K562 (cell line): ENCODE results near the gene MED15. TPM values are rescaled to one million over a fixed set of nuclear protein-coding genes. Genes with fewer than 3 reads are reported as not detected.

Source experiments
- ATAC-seq: fragments of 200-7000 bp; cut with Tn5 transposase; 3 replicates; pipeline ENCODE4 v1.9.1; 2020; ENCODE audit warnings: moderate library complexity
- BruUV-seq: library from RNA; stranded (reverse); fragments of 400-500 nt; replicated peaks from 2 replicates; lab custom pipeline; 2021; lab: Mats Ljungman, UMichigan
- CTCF ChIA-PET: fragments of 300-600 bp; formaldehyde crosslinking; extraction: SDS; loops from one replicate; lab custom pipeline; 2021; ENCODE audit warnings: low intra/inter-chr PET ratio; lab: Yijun Ruan, JAX
- POLR2A ChIA-PET: fragments of 300-600, 350-650 bp; sonication (Branson Sonifier 250); formaldehyde crosslinking; extraction: SDS; loops from one replicate; lab custom pipeline; 2021; ENCODE audit warnings: antibody characterized with exemption, inconsistent platforms; lab: Yijun Ruan, JAX
- DNase-seq, 4 experiments: peaks; one replicate each; pipeline versions ENCODE4 v3.0.0 to v3.0.0-alpha.2; 2011 to 2018; ENCODE audit warnings: low spot score in 3 of 4, mixed read lengths in 3 of 4; ENCODE audit errors: extremely low read depth in 1 of 4
- FAIRE-seq: peaks from 2 replicates; lab custom pipeline; 2011; peaks lifted over from hg19 to GRCh38; lab: Jason Lieb, UNC
- H2AFZ ChIP-seq: 2 replicates; pipeline ENCODE4 v1.6.0; 2011; ENCODE audit warnings: low read depth, low read length, control low read depth, inconsistent platforms
- H3K27ac ChIP-seq: fragments of 200-600 bp; 3 replicates; pipeline ENCODE4 v1.8.0; 2011; ENCODE audit warnings: low read depth, mild to moderate bottlenecking, control low read depth, inconsistent platforms, low read length, moderate library complexity, mixed read lengths; ENCODE audit errors: extremely low read depth
- H3K27me3 ChIP-seq, 2 experiments: fragments of 300-600 bp in 1 of 2; 2 replicates in 1 of 2; 3 replicates in 1 of 2; pipeline versions ENCODE4 v1.6.0 to v1.8.0; 2011; ENCODE audit warnings: inconsistent platforms in 2 of 2, low read length in 2 of 2, mild to moderate bottlenecking in 1 of 2, mixed read lengths in 1 of 2, moderate library complexity in 1 of 2; ENCODE audit not compliant: control insufficient read depth in 2 of 2, insufficient read depth in 2 of 2
- H3K36me3 ChIP-seq: fragments of 300-600 bp; 3 replicates; pipeline ENCODE4 v1.8.0; 2011; ENCODE audit warnings: mild to moderate bottlenecking, low read length, inconsistent platforms; ENCODE audit not compliant: control insufficient read depth, insufficient read depth
- H3K4me1 ChIP-seq, 2 experiments: fragments of 200-600 bp in 1 of 2; replicated peaks in 1 of 2; 2 replicates in 1 of 2; 3 replicates in 1 of 2; pipeline versions ENCODE4 v1.5.1 to v1.8.0; 2011; ENCODE audit warnings: inconsistent platforms in 2 of 2, low read length in 2 of 2, mild to moderate bottlenecking in 1 of 2, mixed read lengths in 1 of 2, moderate library complexity in 1 of 2; ENCODE audit not compliant: control insufficient read depth in 2 of 2, insufficient read depth in 2 of 2
- H3K4me2 ChIP-seq: 2 replicates; pipeline ENCODE4 v1.6.1; 2011; ENCODE audit warnings: low read length, control low read depth, inconsistent platforms, mixed read lengths; ENCODE audit not compliant: insufficient read depth
- H3K4me3 ChIP-seq: fragments of 200-600 bp; sonication (generic), shearing (Covaris generic); 2 replicates; pipeline ENCODE4 v1.5.1; 2016; ENCODE audit warnings: control low read depth, inconsistent platforms
- H3K79me2 ChIP-seq: fragments of 200-600 bp; 3 replicates; pipeline ENCODE4 v1.8.0; 2011; ENCODE audit warnings: low read length, inconsistent platforms; ENCODE audit not compliant: control insufficient read depth, insufficient read depth
- H3K9ac ChIP-seq, 2 experiments: 2 replicates each; pipeline versions ENCODE4 v1.6.0 to v1.6.1; 2011; ENCODE audit warnings: low read depth in 2 of 2, low read length in 2 of 2, control low read depth in 1 of 2, inconsistent platforms in 1 of 2, mild to moderate bottlenecking in 1 of 2, mixed read lengths in 1 of 2; ENCODE audit not compliant: insufficient read depth in 1 of 2
- H3K9me1 ChIP-seq: one replicate; pipeline ENCODE4 v1.6.0; 2011; ENCODE audit warnings: inconsistent platforms, mild to moderate bottlenecking, low read length, moderate library complexity; ENCODE audit not compliant: control insufficient read depth, insufficient read depth
- H3K9me3 ChIP-seq: replicated peaks from 2 replicates; pipeline ENCODE4 v1.5.1; 2011; ENCODE audit warnings: low read depth, low read length, inconsistent platforms; ENCODE audit not compliant: control insufficient read depth, insufficient read depth
- H4K20me1 ChIP-seq: replicated peaks from 2 replicates; pipeline ENCODE4 v1.6.1; 2011; ENCODE audit warnings: low read length, inconsistent platforms, mixed read lengths; ENCODE audit not compliant: control insufficient read depth, insufficient read depth
- EP400 ChIP-seq: fragments of 450-650 bp; IDR thresholded peaks from 2 replicates; pipeline ENCODE4 v1.6.1; 2017; ENCODE audit warnings: antibody characterized with exemption, mild to moderate bottlenecking, moderate library complexity
- FUS ChIP-seq: fragments of 200-400 bp; formaldehyde crosslinking; optimal IDR thresholded peaks from 2 replicates; pipeline ENCODE3; 2017; ENCODE audit warnings: low read depth, low read length
- HDGF ChIP-seq: fragments of 450-650 bp; IDR thresholded peaks from 2 replicates; pipeline ENCODE4 v1.6.1; 2016
- LEF1 ChIP-seq: fragments of 450-650 bp; IDR thresholded peaks from 2 replicates; pipeline ENCODE4 v1.6.1; 2016; ENCODE audit warnings: mild to moderate bottlenecking
- NCOA6 ChIP-seq: fragments of 450-650 bp; IDR thresholded peaks from 2 replicates; pipeline ENCODE4 v1.6.1; 2017; ENCODE audit warnings: mild to moderate bottlenecking
- NR4A1 ChIP-seq, 2 experiments: fragments of 250-450 bp in 1 of 2; fragments of 450-650 bp in 1 of 2; sonication (Bioruptor Pico) in 1 of 2; IDR thresholded peaks; 2 replicates each; pipeline versions ENCODE4 v1.4.0 to v1.6.1; 2016 to 2020; ENCODE audit warnings: mild to moderate bottlenecking in 2 of 2, missing compliant biosample characterization in 1 of 2, missing genetic modification characterization in 1 of 2, moderate library complexity in 1 of 2
- PHB ChIP-seq: fragments of 250-450 bp; sonication (Bioruptor Pico); IDR thresholded peaks from 2 replicates; pipeline ENCODE4 v1.5.0; 2021
- PRMT5 ChIP-seq: sonication (generic); formaldehyde crosslinking; IDR thresholded peaks from 2 replicates; pipeline ENCODE4 v1.5.0; 2020; ENCODE audit warnings: missing genetic modification reagents
- RBBP5 ChIP-seq: fragments of 200-600 bp; sonication (generic); IDR thresholded peaks from 2 replicates; pipeline ENCODE4 v1.6.1; 2012; ENCODE audit warnings: borderline replicate concordance, mild to moderate bottlenecking, low read length, control low read depth, inconsistent platforms; ENCODE audit not compliant: insufficient read depth, poor library complexity, severe bottlenecking
- RCOR1 ChIP-seq, 2 experiments: IDR thresholded peaks; 2 replicates each; pipeline ENCODE4 v1.6.1; 2012; ENCODE audit warnings: low read depth in 2 of 2, low read length in 2 of 2, borderline replicate concordance in 1 of 2, improper control_type of control experiment in 1 of 2
- SMAD3 ChIP-seq: fragments of 450-650 bp; formaldehyde crosslinking; conservative IDR thresholded peaks from 2 replicates; pipeline ENCODE4 v1.4.0; 2020; ENCODE audit warnings: mild to moderate bottlenecking
- STAT6 ChIP-seq: sonication (generic); formaldehyde crosslinking; IDR thresholded peaks from 2 replicates; pipeline ENCODE4 v1.8.1; 2023; ENCODE audit warnings: mild to moderate bottlenecking, missing genetic modification reagents
- ZNF280B ChIP-seq: fragments of 250-450 bp; sonication (Bioruptor Pico); IDR thresholded peaks from 2 replicates; pipeline ENCODE4 v1.5.1; 2021; ENCODE audit warnings: mild to moderate bottlenecking
- ZNF449 ChIP-seq: fragments of 250-450 bp; sonication (Bioruptor Pico); IDR thresholded peaks from 2 replicates; pipeline ENCODE4 v1.8.0; 2022; ENCODE audit warnings: moderate library complexity, mild to moderate bottlenecking, inconsistent platforms
- WGBS: fragments of 100-300 bp; shearing (Covaris generic); methylation state at CpG from one replicate; pipeline ENCODE4 v1.1.6; 2016; ENCODE audit warnings: low coverage, mixed read lengths; ENCODE audit not compliant: insufficient coverage; ENCODE audit errors: missing lambda C conversion rate; 5-methylcytosine and 5-hydroxymethylcytosine counted together
- in situ Hi-C: fragments of 300-500 bp; cut with MboI; formaldehyde crosslinking; loops from 4 replicates; pipeline ENCODE4 v1.15.0; 2018; ENCODE audit warnings: inconsistent platforms, mixed read lengths
- intact Hi-C: fragments of 100-400 bp; cut with micrococcal nuclease; formaldehyde crosslinking; loops from 2 replicates; pipeline ENCODE4 v1.14.2; 2022
- polyA plus RNA-seq, 8 experiments: library from polyadenylated mRNA; depleted of rRNA in 4 of 8; stranded (reverse) in 5 of 8; unstranded in 3 of 8; fragments of >200 nt; fragmentation: Nextera tagmentation in 2 of 8; fragmentation: Illumina TruSeq in 1 of 8; extraction: Ambion mirVana in 2 of 8; extraction: Trizol in 1 of 8; gene quantifications; 2 replicates each; pipeline versions ENCODE4 v1.2.1 to v1.2.3, GENCODE V29; 2011 to 2014; ENCODE audit warnings: inconsistent platforms in 1 of 8, missing spikeins in 1 of 8
- total RNA-seq, 7 experiments: library from RNA; depleted of rRNA in 6 of 7; stranded (reverse); fragments of >200 nt in 6 of 7; fragmentation: Illumina TruSeq in 2 of 7; extraction: Trizol in 2 of 7; gene quantifications; 2 replicates each; pipeline versions ENCODE4 v1.2.1 to v1.2.3, GENCODE V29; 2011 to 2021; ENCODE audit warnings: low replicate concordance in 1 of 7

MED15 gene
- total and polyA plus RNA-seq, 9 of the 15 experiments (the other 6 are each of a cell fraction or from before 2014, with no cell fraction given), result 4.0 to 271 (median 60.1) TPM

- TF ChIP-seq PHB (CRISPR knock-in tag) (0 out of 2 replicates have a peak, but pooled peaks have one; percentile 39), ZNF280B (peak; percentile 72; the same call in 1 of the 2 replicates), LEF1 (no peak), FUS (no peak), NR4A1 (CRISPR knock-in tag; IDR thresholded peaks at IDR 0.05) (no peak), NR4A1 (tag; IDR thresholded peaks at IDR 0.05) (no peak), EP400 (no peak), RBBP5 (no peak)
- TF ChIP-seq, all 486 proteins: peak for 9
These were observed 26.5 kb downstream of the MED15 start (continued) for GRCh38 chr22:20533879-20534265.

- Histone ChIP-seq H3K27ac (no peak overlapping the region), H3K36me3 (peaks cover 82% of the 10 kb centered on the region), H3K9me3 (no peaks in the 10 kb centered on the region), H2AFZ (no peak overlapping the region), H3K9ac (peak overlapping the region in 1 of 2 experiments; percentile 50; a peak in 2 of 4 replicates), H3K4me3 (no peak overlapping the region), H3K4me2 (no peak overlapping the region), H3K79me2 (peaks cover 64% of the 10 kb centered on the region), H4K20me1 (peaks cover 46% of the 10 kb centered on the region), H3K4me1 (peaks cover 0 to 27% of the 10 kb centered on the region in 2 experiments; a peak in 2 of 5 replicates), H3K27me3 (no peaks in the 10 kb centered on the region), H3K9me1 (peaks cover 21% of the 10 kb centered on the region)
- intact Hi-C loops (no loop called here), in situ Hi-C loops (no loop called here)
- 92% methylated on average over 12 of the region's 12 CpGs for WGBS
- no TSS peak for BruUV-seq
- ATAC-seq (no peak), FAIRE-seq (no peak), DNase-seq (peak in 2 of 4 experiments; percentile 60 to 66)
- POLR2A ChIA-PET, result interaction anchor here (1.3 to 68.9 kb wide), 3 partner anchors 13 to 46 kb away, joined by 3 to 1693 read pairs (median 1693); partner anchors contain the start of gene MED15
- CTCF ChIA-PET, result interaction anchor here (0.6 kb wide), 1 partner anchor 1284 kb away, joined by 4 read pairs; no protein-coding TSS in a partner anchor
- no peak for TF ChIP-seq ZNF449 (CRISPR knock-in tag)
- 0 out of 2 replicates have a peak, but pooled peaks have one; percentile 60 for TF ChIP-seq HDGF
- 0 out of 2 replicates have a peak, but pooled peaks have one; percentile 63 for TF ChIP-seq PRMT5 (CRISPR knock-in tag)
- TF ChIP-seq SMAD3 (CRISPR knock-in tag), result no peak
- no peak for TF ChIP-seq NCOA6
- TF ChIP-seq STAT6, result 0 out of 2 replicates have a peak, but pooled peaks have one; percentile 22
- TF ChIP-seq RCOR1 (IDR thresholded peaks at IDR 0.05; ENCODE audit: borderline replicate concordance in 1 of 2, low read depth in 2 of 2, low read length in 2 of 2), result peak in 1 of 2 experiments; percentile 4; a peak in 1 of 4 replicates
These were observed 29.3 kb downstream of the MED15 start for GRCh38 chr22:20536590-20537324.
